GM10248 (cell line): ENCODE results near the gene SAP30BP.

Experiments used
- CTCF ChIA-PET: fragments of 300-600 bp; sonication (Branson Sonifier 250); formaldehyde crosslinking; extraction: SDS; loops from one replicate; lab custom pipeline; 2021; ENCODE audit warnings: antibody characterized with exemption; lab: Yijun Ruan, JAX
- POLR2A ChIA-PET: fragments of 350-650 bp; sonication (Branson Sonifier 250); formaldehyde crosslinking; extraction: SDS; loops from one replicate; lab custom pipeline; 2020; ENCODE audit warnings: antibody characterized with exemption; lab: Yijun Ruan, JAX
- DNase-seq: peaks from one replicate; pipeline ENCODE4 v3.0.0; 2012; ENCODE audit errors: extremely low spot score
- TF ChIP-seq, protein P1 (sequence below): IDR thresholded peaks from 2 replicates; pipeline ENCODE4 v1.5.1; 2012; ENCODE audit warnings: mild to moderate bottlenecking, low read depth; ENCODE audit errors: extremely low read depth, missing control alignments, control extremely low read depth

SAP30BP gene

DNA sequence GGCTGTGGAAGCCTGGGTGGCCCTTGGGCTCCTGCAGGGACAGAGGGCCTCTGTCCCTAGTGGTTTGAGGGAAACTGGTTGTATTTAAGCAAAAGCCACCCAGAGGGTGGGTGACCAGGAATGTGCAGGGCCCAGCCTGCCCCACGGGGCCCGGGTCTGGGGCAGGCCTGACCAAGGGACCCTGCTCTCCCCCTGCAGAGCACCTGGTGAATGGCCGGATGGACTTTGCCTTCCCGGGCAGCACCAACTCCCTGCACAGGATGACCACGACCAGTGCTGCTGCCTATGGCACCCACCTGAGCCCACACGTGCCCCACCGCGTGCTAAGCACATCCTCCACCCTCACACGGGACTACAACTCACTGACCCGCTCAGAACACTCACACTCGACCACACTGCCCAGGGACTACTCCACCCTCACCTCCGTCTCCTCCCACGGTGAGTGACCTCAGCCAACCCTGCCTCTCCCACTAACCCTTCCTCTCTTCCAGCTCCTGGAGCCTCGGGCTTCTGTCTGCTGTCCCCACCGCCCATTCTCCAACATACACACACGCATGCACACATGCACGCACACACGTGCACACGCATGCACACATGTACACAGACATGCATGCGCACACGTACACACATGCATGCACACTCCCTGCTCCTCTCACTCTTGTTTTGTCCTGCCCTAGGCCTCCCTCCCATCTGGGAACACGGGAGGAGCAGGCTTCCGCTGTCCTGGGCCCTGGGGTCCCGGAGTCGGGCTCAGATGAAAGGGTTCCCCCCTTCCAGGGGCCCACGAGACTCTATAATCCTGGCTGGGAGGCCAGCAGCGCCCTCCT, 87.5 kb downstream of the SAP30BP start:
- POLR2A ChIA-PET: interaction anchor here (3.2 kb wide), 1 partner anchor 20 kb away, joined by 21 read pairs; no protein-coding TSS in a partner anchor
- DNase-seq: no peak
- CTCF ChIA-PET: interaction anchor here (1.1 to 18.5 kb wide), 31 partner anchors 9 to 326 kb away, joined by 3 to 856 read pairs (median 9); partner anchors contain the start of genes GALK1, SMIM5, TRIM65 and UNC13D
- TF ChIP-seq, protein P1, sequence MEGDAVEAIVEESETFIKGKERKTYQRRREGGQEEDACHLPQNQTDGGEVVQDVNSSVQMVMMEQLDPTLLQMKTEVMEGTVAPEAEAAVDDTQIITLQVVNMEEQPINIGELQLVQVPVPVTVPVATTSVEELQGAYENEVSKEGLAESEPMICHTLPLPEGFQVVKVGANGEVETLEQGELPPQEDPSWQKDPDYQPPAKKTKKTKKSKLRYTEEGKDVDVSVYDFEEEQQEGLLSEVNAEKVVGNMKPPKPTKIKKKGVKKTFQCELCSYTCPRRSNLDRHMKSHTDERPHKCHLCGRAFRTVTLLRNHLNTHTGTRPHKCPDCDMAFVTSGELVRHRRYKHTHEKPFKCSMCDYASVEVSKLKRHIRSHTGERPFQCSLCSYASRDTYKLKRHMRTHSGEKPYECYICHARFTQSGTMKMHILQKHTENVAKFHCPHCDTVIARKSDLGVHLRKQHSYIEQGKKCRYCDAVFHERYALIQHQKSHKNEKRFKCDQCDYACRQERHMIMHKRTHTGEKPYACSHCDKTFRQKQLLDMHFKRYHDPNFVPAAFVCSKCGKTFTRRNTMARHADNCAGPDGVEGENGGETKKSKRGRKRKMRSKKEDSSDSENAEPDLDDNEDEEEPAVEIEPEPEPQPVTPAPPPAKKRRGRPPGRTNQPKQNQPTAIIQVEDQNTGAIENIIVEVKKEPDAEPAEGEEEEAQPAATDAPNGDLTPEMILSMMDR: no peak

DNA sequence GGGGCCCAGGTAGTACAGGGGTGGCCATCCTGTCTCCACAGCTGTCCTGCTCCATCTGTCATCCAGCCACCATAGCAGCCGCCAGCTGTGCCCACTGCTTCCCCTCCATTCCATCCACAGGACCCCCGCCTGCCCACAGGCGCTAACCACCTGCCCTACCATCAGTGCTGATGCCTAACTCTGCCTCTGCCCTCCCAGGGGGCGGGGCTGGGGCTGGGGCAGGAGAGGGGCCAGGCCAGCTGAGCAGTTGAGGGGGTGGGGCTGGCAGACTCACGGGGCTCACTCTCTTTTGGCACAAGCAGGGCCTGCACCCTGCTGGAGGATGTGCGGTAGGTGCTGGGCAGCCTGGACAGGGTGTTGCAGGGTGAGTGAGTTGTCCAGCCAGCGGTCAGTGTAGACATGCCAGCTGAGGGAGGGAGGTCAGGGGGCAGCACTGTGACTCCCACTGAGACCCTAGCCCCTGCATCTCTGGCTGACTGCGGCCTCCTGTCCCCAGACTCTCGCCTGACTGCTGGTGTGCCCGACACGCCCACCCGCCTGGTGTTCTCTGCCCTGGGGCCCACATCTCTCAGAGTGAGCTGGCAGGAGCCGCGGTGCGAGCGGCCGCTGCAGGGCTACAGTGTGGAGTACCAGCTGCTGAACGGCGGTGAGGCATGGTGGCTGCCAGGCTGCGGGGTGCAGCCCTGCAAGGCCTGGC, 88.2 kb downstream of the SAP30BP start:
- CTCF ChIA-PET: interaction anchor here (1.0 to 18.5 kb wide), 8 partner anchors 8 to 122 kb away, joined by 3 to 856 read pairs (median 14); partner anchors contain the start of genes GALK1 and SMIM5

DNA sequence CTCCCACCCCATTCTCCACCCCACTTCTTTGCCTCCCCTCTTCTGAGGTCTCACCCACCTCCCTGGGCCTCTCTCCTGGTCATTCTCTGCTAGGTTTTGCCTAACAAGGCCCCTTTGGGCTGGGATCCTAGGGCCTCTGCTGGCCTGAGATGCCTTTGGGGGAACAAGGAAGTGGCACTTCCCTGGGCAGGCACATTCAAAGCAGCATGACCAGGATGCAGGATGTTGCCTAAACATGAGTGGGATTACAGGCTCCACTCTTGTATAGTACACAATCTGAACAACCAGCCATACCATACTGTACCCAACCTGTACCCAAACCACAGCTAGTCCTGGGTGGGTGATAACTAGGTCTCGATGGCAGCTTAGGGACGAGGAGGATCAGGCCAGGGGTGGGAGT, 88.9 kb downstream of the SAP30BP start:
- TF ChIP-seq, protein P1: no peak
- DNase-seq: no peak
- CTCF ChIA-PET: interaction anchor here (0.7 to 18.5 kb wide), 6 partner anchors 8 to 123 kb away, joined by 3 to 856 read pairs (median 6); partner anchors contain the start of genes GALK1 and SMIM5
- POLR2A ChIA-PET: no interaction called here

More for the DNA sequence above, 88.2 kb downstream of the SAP30BP start:
- TF ChIP-seq, protein P1: no peak
- no peak for DNase-seq
- POLR2A ChIA-PET: interaction anchor here (3.2 kb wide), 1 partner anchor 20 kb away, joined by 21 read pairs; no protein-coding TSS in a partner anchor

DNA sequence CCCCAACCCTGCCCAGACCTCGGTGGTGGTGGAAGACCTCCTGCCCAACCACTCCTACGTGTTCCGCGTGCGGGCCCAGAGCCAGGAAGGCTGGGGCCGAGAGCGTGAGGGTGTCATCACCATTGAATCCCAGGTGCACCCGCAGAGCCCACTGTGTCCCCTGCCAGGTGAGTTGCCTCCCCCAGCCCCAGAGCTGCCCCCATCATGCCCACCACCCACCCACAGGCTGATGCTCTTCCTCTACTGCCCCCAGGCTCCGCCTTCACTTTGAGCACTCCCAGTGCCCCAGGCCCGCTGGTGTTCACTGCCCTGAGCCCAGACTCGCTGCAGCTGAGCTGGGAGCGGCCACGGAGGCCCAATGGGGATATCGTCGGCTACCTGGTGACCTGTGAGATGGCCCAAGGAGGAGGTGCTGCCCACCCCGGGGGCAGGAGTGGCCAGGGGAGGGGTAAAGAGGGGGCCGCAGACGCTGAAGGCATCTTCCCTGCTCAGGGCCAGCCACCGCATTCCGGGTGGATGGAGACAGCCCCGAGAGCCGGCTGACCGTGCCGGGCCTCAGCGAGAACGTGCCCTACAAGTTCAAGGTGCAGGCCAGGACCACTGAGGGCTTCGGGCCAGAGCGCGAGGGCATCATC, 89.4 kb downstream of the SAP30BP start:
- POLR2A ChIA-PET: no interaction called here
- TF ChIP-seq, protein P1: no peak
- no peak for DNase-seq
- CTCF ChIA-PET: interaction anchor here (0.7 to 18.5 kb wide), 6 partner anchors 7 to 123 kb away, joined by 3 to 856 read pairs (median 6); partner anchors contain the start of genes GALK1 and SMIM5

DNA sequence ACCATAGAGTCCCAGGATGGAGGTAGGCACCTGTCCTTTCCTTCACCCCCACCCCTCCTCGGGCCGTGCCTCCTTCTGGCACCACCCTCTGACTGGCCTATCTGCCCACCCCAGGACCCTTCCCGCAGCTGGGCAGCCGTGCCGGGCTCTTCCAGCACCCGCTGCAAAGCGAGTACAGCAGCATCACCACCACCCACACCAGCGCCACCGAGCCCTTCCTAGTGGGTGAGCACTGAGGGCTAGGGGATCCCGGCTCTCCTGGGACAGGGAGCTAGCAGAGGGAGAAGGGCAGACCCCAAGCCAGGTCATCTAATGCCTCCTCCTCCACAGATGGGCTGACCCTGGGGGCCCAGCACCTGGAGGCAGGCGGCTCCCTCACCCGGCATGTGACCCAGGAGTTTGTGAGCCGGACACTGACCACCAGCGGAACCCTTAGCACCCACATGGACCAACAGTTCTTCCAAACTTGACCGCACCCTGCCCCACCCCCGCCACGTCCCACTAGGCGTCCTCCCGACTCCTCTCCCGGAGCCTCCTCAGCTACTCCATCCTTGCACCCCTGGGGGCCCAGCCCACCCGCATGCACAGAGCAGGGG, 90.0 kb downstream of the SAP30BP start:
- POLR2A ChIA-PET: no interaction called here
- TF ChIP-seq, protein P1: no peak
- no peak for DNase-seq
- CTCF ChIA-PET: interaction anchor here (0.7 to 18.5 kb wide), 5 partner anchors 8 to 155 kb away, joined by 3 to 856 read pairs (median 5); partner anchors contain the start of genes GALK1 and SMIM5
